Hair follicular keratinocyte (primary cell): Measurements from ENCODE around the gene SLC22A5. TPM values are rescaled to one million over a fixed set of nuclear protein-coding genes. Genes with fewer than 3 reads are reported as not detected.

Source experiments
- total RNA-seq: library from RNA; depleted of rRNA; stranded (reverse); fragments of >200 nt; gene quantifications from 2 replicates; pipeline ENCODE4 v1.2.3, GENCODE V29; 2015

SLC22A5 gene
- 6.3 and 10.1 TPM in 2 replicates for total RNA-seq

DNA sequence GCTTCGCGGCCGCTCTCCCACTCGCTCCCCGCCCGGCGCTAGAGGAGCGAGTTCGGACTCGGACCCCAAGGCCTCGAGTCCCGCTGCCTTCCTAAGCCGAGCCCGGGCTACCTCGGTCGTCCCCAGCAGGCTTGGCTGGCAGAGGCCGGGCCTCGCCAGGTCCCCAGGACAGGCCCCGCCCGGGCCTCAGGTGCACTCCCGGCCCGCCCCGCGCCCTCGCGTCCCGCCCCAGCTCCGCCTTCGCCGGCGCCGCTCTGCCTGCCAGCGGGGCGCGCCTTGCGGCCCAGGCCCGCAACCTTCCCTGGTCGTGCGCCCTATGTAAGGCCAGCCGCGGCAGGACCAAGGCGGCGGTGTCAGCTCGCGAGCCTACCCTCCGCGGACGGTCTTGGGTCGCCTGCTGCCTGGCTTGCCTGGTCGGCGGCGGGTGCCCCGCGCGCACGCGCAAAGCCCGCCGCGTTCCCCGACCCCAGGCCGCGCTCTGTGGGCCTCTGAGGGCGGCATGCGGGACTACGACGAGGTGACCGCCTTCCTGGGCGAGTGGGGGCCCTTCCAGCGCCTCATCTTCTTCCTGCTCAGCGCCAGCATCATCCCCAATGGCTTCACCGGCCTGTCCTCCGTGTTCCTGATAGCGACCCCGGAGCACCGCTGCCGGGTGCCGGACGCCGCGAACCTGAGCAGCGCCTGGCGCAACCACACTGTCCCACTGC, at the start of gene SLC22A5:
TSS of gene SLC22A5 (plus strand) at position 237 of the 707 bp plus-strand sequence. CDS start at position 500, 263 bp downstream.

Other genes with a start within 250 kb of the SLC22A5 start
- 70.4 and 112 TPM in 2 replicates for gene P4HA2, start 141.9 kb upstream of the SLC22A5 start, total RNA-seq
- 44.2 and 74.6 TPM in 2 replicates for gene PDLIM4, start 112.0 kb upstream of the SLC22A5 start, total RNA-seq
- gene SLC22A4, start 75.3 kb upstream of the SLC22A5 start, total RNA-seq, result 1.2 and 2.2 TPM in 2 replicates
- gene IRF1, start 121.1 kb downstream of the SLC22A5 start, total RNA-seq, result 13.1 and 13.8 TPM in 2 replicates
- not detected in 2 replicates for gene IL5, start 173.8 kb downstream of the SLC22A5 start, total RNA-seq
- 15.3 and 22.3 TPM in 2 replicates for gene RAD50, start 187.3 kb downstream of the SLC22A5 start, total RNA-seq